HepG2 (cell line): ENCODE data around the gene CNDP1. TPM values are rescaled to one million over a fixed set of nuclear protein-coding genes. Genes with fewer than 3 reads are reported as not detected.

Experiments
- FOXO1 ChIP-seq: sonication (generic); formaldehyde crosslinking; IDR thresholded peaks from 2 replicates; pipeline ENCODE4 v1.4.0; 2020; ENCODE audit warnings: missing genetic modification reagents
- HMG20B ChIP-seq: conservative IDR thresholded peaks from 2 replicates; pipeline ENCODE4 v1.6.1; 2016; ENCODE audit warnings: missing genetic modification reagents, missing compliant biosample characterization
- HNF1A ChIP-seq, 2 experiments: sonication (generic) in 1 of 2; formaldehyde crosslinking in 1 of 2; IDR thresholded peaks; 2 replicates each; pipeline versions ENCODE4 v1.4.0 to v1.6.1; 2016 to 2020; ENCODE audit warnings: borderline replicate concordance in 1 of 2, low read depth in 1 of 2, mild to moderate bottlenecking in 1 of 2, missing genetic modification reagents in 1 of 2
- MZF1 ChIP-seq: sonication (generic); formaldehyde crosslinking; IDR thresholded peaks from 2 replicates; pipeline ENCODE4 v1.8.1; 2023; ENCODE audit warnings: mild to moderate bottlenecking, missing genetic modification reagents, borderline replicate concordance
- NPAS2 ChIP-seq: sonication (generic); formaldehyde crosslinking; IDR thresholded peaks from 2 replicates; pipeline ENCODE4 v1.8.0; 2022; ENCODE audit warnings: mild to moderate bottlenecking, missing genetic modification reagents, borderline replicate concordance
- POLR2AphosphoS2 ChIP-seq: IDR thresholded peaks from 2 replicates; pipeline ENCODE4 v1.6.1; 2011; ENCODE audit warnings: low read depth, low read length, improper control_type of control experiment
- PRDM10 ChIP-seq: sonication (generic); formaldehyde crosslinking; IDR thresholded peaks from 2 replicates; pipeline ENCODE4 v1.4.0; 2020; ENCODE audit warnings: low read depth, missing genetic modification reagents
- SIX4 ChIP-seq: sonication (generic); formaldehyde crosslinking; IDR thresholded peaks from 2 replicates; pipeline ENCODE4 v1.4.0; 2020; ENCODE audit warnings: missing genetic modification reagents
- SPEN ChIP-seq: sonication (generic); formaldehyde crosslinking; IDR thresholded peaks from 2 replicates; pipeline ENCODE4 v1.5.1; 2020; ENCODE audit warnings: low read depth, mild to moderate bottlenecking, missing genetic modification reagents
- STAG1 ChIP-seq: sonication (generic); formaldehyde crosslinking; IDR thresholded peaks from 2 replicates; pipeline ENCODE4 v1.4.0; 2020; ENCODE audit warnings: missing genetic modification reagents
- ZFP41 ChIP-seq: sonication (generic); formaldehyde crosslinking; IDR thresholded peaks from 2 replicates; pipeline ENCODE4 v1.4.0; 2020; ENCODE audit warnings: mild to moderate bottlenecking, missing genetic modification reagents, borderline replicate concordance
- ZMYM2 ChIP-seq: sonication (generic); formaldehyde crosslinking; IDR thresholded peaks from 2 replicates; pipeline ENCODE4 v1.8.0; 2022; ENCODE audit warnings: mild to moderate bottlenecking, missing genetic modification reagents
- ZNF18 ChIP-seq: sonication (generic); formaldehyde crosslinking; IDR thresholded peaks from 2 replicates; pipeline ENCODE4 v1.8.0; 2022; ENCODE audit warnings: mild to moderate bottlenecking, missing genetic modification reagents; ENCODE audit not compliant: insufficient replicate concordance
- ZNF761 ChIP-seq: sonication (generic); formaldehyde crosslinking; conservative IDR thresholded peaks from 2 replicates; pipeline ENCODE4 v1.4.0; 2020; ENCODE audit warnings: mild to moderate bottlenecking, missing genetic modification reagents
- ZNF781 ChIP-seq: sonication (generic); formaldehyde crosslinking; IDR thresholded peaks from 2 replicates; pipeline ENCODE4 v1.5.1; 2020; ENCODE audit warnings: borderline replicate concordance, mild to moderate bottlenecking, missing genetic modification reagents; ENCODE audit errors: not compliant biosample characterization
- polyA plus RNA-seq, 8 experiments: library from polyadenylated mRNA; depleted of rRNA in 3 of 8; stranded (reverse) in 7 of 8; unstranded in 1 of 8; fragments of >200 nt; fragmentation: Illumina TruSeq in 4 of 8; extraction: Trizol in 4 of 8; gene quantifications; 2 replicates each; pipeline versions ENCODE4 v1.2.1 to v1.2.3, GENCODE V29; 2011 to 2016; ENCODE audit warnings: low read depth in 4 of 8, missing spikeins in 1 of 8, mixed read lengths in 1 of 8; ENCODE audit not compliant: insufficient read depth in 1 of 8
- total RNA-seq, 5 experiments: library from RNA; depleted of rRNA; stranded (reverse); fragments of >200 nt; fragmentation: Illumina TruSeq; extraction: Trizol; gene quantifications; 2 replicates each; pipeline ENCODE4 v1.2.3, GENCODE V29; 2016; ENCODE audit warnings: low read depth in 1 of 5
- TF ChIP-seq, protein P1 (sequence below): sonication (generic); formaldehyde crosslinking; IDR thresholded peaks from 2 replicates; pipeline ENCODE4 v1.9.0; 2022; ENCODE audit warnings: missing genetic modification reagents, mild to moderate bottlenecking, borderline replicate concordance
- TF ChIP-seq, protein P2 (sequence below): IDR thresholded peaks from 2 replicates; pipeline ENCODE4 v1.6.1; 2012; ENCODE audit warnings: inconsistent platforms

Gene CNDP1
- total and polyA plus RNA-seq, 2 of the 13 experiments (the other 11 are each of a cell fraction or from before 2014, with no cell fraction given): 0.01 TPM; not detected in 1

- TF ChIP-seq PRDM10 (CRISPR knock-in tag) (no peak), POLR2AphosphoS2 (no peak), ZNF781 (CRISPR knock-in tag) (no peak), SIX4 (CRISPR knock-in tag) (no peak), NPAS2 (CRISPR knock-in tag) (no peak), STAG1 (peak; percentile 97), SPEN (CRISPR knock-in tag) (no peak), ZNF18 (CRISPR knock-in tag) (no peak), HNF1A (IDR thresholded peaks at IDR 0.05; ENCODE audit: low read depth) (no peak), HNF1A (CRISPR knock-in tag; IDR thresholded peaks at IDR 0.05; ENCODE audit: borderline replicate concordance) (no peak), ZFP41 (CRISPR knock-in tag) (no peak), MZF1 (CRISPR knock-in tag) (0 out of 2 replicates have a peak, but pooled peaks have one; percentile 37), ZMYM2 (no peak), FOXO1 (no peak), HMG20B (no peak), ZNF761 (no peak)
- TF ChIP-seq, protein P1, sequence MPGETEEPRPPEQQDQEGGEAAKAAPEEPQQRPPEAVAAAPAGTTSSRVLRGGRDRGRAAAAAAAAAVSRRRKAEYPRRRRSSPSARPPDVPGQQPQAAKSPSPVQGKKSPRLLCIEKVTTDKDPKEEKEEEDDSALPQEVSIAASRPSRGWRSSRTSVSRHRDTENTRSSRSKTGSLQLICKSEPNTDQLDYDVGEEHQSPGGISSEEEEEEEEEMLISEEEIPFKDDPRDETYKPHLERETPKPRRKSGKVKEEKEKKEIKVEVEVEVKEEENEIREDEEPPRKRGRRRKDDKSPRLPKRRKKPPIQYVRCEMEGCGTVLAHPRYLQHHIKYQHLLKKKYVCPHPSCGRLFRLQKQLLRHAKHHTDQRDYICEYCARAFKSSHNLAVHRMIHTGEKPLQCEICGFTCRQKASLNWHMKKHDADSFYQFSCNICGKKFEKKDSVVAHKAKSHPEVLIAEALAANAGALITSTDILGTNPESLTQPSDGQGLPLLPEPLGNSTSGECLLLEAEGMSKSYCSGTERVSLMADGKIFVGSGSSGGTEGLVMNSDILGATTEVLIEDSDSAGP (CRISPR knock-in tag): no peak
- TF ChIP-seq, protein P2, sequence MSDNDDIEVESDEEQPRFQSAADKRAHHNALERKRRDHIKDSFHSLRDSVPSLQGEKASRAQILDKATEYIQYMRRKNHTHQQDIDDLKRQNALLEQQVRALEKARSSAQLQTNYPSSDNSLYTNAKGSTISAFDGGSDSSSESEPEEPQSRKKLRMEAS: no peak
These were observed 40.6 kb upstream of the CNDP1 start (continued) for GRCh38 chr18:74493689-74494088.
